ENCODE results near the gene RBM42. TPM values are rescaled to one million over a fixed set of nuclear protein-coding genes. Genes with fewer than 3 reads are reported as not detected.
A peak's percentile ranks its signal among the peaks of the same experiment; 100 is the strongest.

Gene RBM42
- total and polyA plus RNA-seq, 2 of the 13 experiments (the other 11 are each of a cell fraction or from before 2014, with no cell fraction given): 27.2 to 55.3 TPM

GRCh38 chr19:35621708-35622107, 7.1 kb upstream of the RBM42 start (continued):
- TF ChIP-seq ZNF687 (CRISPR knock-in tag; IDR thresholded peaks at IDR 0.05) (peak; percentile 68), ZXDC (CRISPR knock-in tag; IDR thresholded peaks at IDR 0.05) (no peak), ZNF207 (IDR thresholded peaks at IDR 0.05; ENCODE audit: borderline replicate concordance) (no peak), MAX (IDR thresholded peaks at IDR 0.05) (0 out of 2 replicates have a peak, but pooled peaks have one; percentile 28), RBFOX2 (IDR thresholded peaks at IDR 0.05; ENCODE audit: low read depth, low read length) (no peak), PHB2 (IDR thresholded peaks at IDR 0.05; ENCODE audit: partially characterized antibody) (no peak)
